CD4-positive, alpha-beta memory T cell (primary cell): Measurements from ENCODE around the gene LARP7. TPM values are rescaled to one million over a fixed set of nuclear protein-coding genes. Genes with fewer than 3 reads are reported as not detected.

Source experiments
- CTCF ChIA-PET: fragments of 350-600 bp; sonication (Branson Sonifier 250); formaldehyde crosslinking; loops from one replicate; lab custom pipeline; 2021; ENCODE audit warnings: inconsistent platforms; ENCODE audit not compliant: partially characterized antibody; lab: Charles Lee
- POLR2A ChIA-PET: fragments of 350-600 bp; sonication (Branson Sonifier 250); formaldehyde crosslinking; loops from one replicate; lab custom pipeline; 2021; ENCODE audit not compliant: partially characterized antibody; lab: Charles Lee
- DNase-seq, 5 donors: peaks; one replicate each; pipeline versions ENCODE4 v3.0.0 to v3.0.0-alpha.2; 2020 to 2022; ENCODE audit warnings: mixed read lengths in 1 of 5
- H3K27ac ChIP-seq: one replicate; pipeline ENCODE4 v1.7.0; 2013; ENCODE audit warnings: low read depth, low read length
- H3K27me3 ChIP-seq: 2 replicates; pipeline ENCODE4 v1.7.0; 2013; ENCODE audit warnings: mild to moderate bottlenecking, low read length, moderate library complexity; ENCODE audit not compliant: insufficient read depth
- H3K36me3 ChIP-seq: 2 replicates; pipeline ENCODE4 v1.7.0; 2013; ENCODE audit warnings: mild to moderate bottlenecking, low read length, moderate library complexity; ENCODE audit not compliant: insufficient read depth
- H3K4me1 ChIP-seq: 2 replicates; pipeline ENCODE4 v1.7.0; 2013; ENCODE audit warnings: mild to moderate bottlenecking, low read length, moderate library complexity; ENCODE audit not compliant: insufficient read depth
- H3K4me3 ChIP-seq, 2 donors: one replicate each; pipeline ENCODE4 v1.7.0; 2013; ENCODE audit warnings: low read length in 2 of 2, mild to moderate bottlenecking in 1 of 2
- H3K9me3 ChIP-seq, 2 donors: one replicate each; pipeline ENCODE4 v1.7.0; 2013; ENCODE audit warnings: low read length in 2 of 2, control low read depth in 1 of 2; ENCODE audit not compliant: control insufficient read depth in 1 of 2
- H3K27ac Mint-ChIP-seq, 7 donors: one replicate each; pipeline ENCODE4 v1.8.0; 2020 to 2021; ENCODE audit warnings: mixed read lengths in 7 of 7, mild to moderate bottlenecking in 6 of 7, inconsistent platforms in 3 of 7, moderate library complexity in 3 of 7
- H3K27me3 Mint-ChIP-seq, 2 donors: one replicate each; pipeline ENCODE4 v1.8.0; 2020 to 2021; ENCODE audit warnings: mixed read lengths in 2 of 2
- H3K36me3 Mint-ChIP-seq, 2 donors: one replicate each; pipeline ENCODE4 v1.8.0; 2020 to 2021; ENCODE audit warnings: mixed read lengths in 2 of 2, inconsistent platforms in 1 of 2, mild to moderate bottlenecking in 1 of 2
- H3K4me1 Mint-ChIP-seq, 4 donors: one replicate each; pipeline ENCODE4 v1.8.0; 2020 to 2021; ENCODE audit warnings: mixed read lengths in 4 of 4, mild to moderate bottlenecking in 1 of 4
- H3K4me3 Mint-ChIP-seq, 8 donors: one replicate each; pipeline ENCODE4 v1.8.0; 2020 to 2021; ENCODE audit warnings: mixed read lengths in 8 of 8, mild to moderate bottlenecking in 7 of 8, moderate library complexity in 6 of 8, inconsistent platforms in 3 of 8
- H3K9me3 Mint-ChIP-seq, 8 donors: one replicate each; pipeline ENCODE4 v1.8.0; 2020 to 2021; ENCODE audit warnings: mixed read lengths in 8 of 8, mild to moderate bottlenecking in 5 of 8, inconsistent platforms in 3 of 8, moderate library complexity in 1 of 8
- intact Hi-C: fragments of 100-400 bp; cut with micrococcal nuclease; formaldehyde crosslinking; loops from one replicate; pipeline ENCODE4 v1.15.1; 2023
- polyA plus RNA-seq, 2 donors: library from polyadenylated mRNA; unstranded; fragments of 300-500 nt; fragmentation: Illumina TruSeq; gene quantifications; one replicate each; pipeline ENCODE4 v1.2.3, GENCODE V29; 2021
- total RNA-seq, 2 experiments: library from RNA; stranded (reverse); gene quantifications; one replicate each; pipeline ENCODE4 v1.2.3, GENCODE V29; 2021

LARP7 gene
- total and polyA plus RNA-seq, 4 experiments from 2014 or later, result 22.0 to 47.9 (median 40.6) TPM

GRCh38 chr4:112673076-112673475 lies 36.1 kb downstream of the LARP7 start:
- Histone ChIP-seq H3K27ac (no peak overlapping the region), H3K27me3 (no peaks in the 10 kb centered on the region), H3K36me3 (no peaks in the 10 kb centered on the region), H3K4me3 (no peak overlapping the region), H3K4me1 (no peaks in the 10 kb centered on the region), H3K9me3 (no peaks in the 10 kb centered on the region)
- H3K4me3 Mint-ChIP-seq, result no peak overlapping the region
- intact Hi-C loops, result no loop called here
- ChIA-PET POLR2A (no interaction called here), CTCF (interaction anchor here (1.5 kb wide), 1 partner anchor 12 kb away, joined by 3 read pairs; no protein-coding TSS in a partner anchor)
- no peaks in the 10 kb centered on the region for H3K4me1 Mint-ChIP-seq
- no peaks in the 10 kb centered on the region for H3K27me3 Mint-ChIP-seq
- no peak for DNase-seq
- H3K27ac Mint-ChIP-seq, result no peak overlapping the region
- no peaks in the 10 kb centered on the region for H3K9me3 Mint-ChIP-seq
- H3K36me3 Mint-ChIP-seq, result no peaks in the 10 kb centered on the region

GRCh38 chr4:112673686-112674085 lies 36.7 kb downstream of the LARP7 start:
- Histone ChIP-seq H3K27ac (no peak overlapping the region), H3K36me3 (no peaks in the 10 kb centered on the region), H3K27me3 (no peaks in the 10 kb centered on the region), H3K4me3 (no peak overlapping the region), H3K4me1 (no peaks in the 10 kb centered on the region), H3K9me3 (no peaks in the 10 kb centered on the region)
- Mint-ChIP-seq H3K27me3 (no peaks in the 10 kb centered on the region), H3K4me1 (no peaks in the 10 kb centered on the region), H3K36me3 (no peaks in the 10 kb centered on the region), H3K4me3 (no peak overlapping the region), H3K27ac (no peak overlapping the region), H3K9me3 (no peaks in the 10 kb centered on the region)
- no peak for DNase-seq
- ChIA-PET POLR2A (no interaction called here), CTCF (interaction anchor here (1.5 kb wide), 1 partner anchor 11 kb away, joined by 3 read pairs; no protein-coding TSS in a partner anchor)
- intact Hi-C loops, result no loop called here

- ChIA-PET CTCF (no interaction called here), POLR2A (no interaction called here)
- Histone ChIP-seq H3K27me3 (no peaks in the 10 kb centered on the region), H3K27ac (no peak overlapping the region), H3K4me3 (no peak overlapping the region), H3K36me3 (no peaks in the 10 kb centered on the region), H3K9me3 (no peaks in the 10 kb centered on the region), H3K4me1 (no peaks in the 10 kb centered on the region)
- no peaks in the 10 kb centered on the region for H3K4me1 Mint-ChIP-seq
- no peaks in the 10 kb centered on the region for H3K36me3 Mint-ChIP-seq
- H3K9me3 Mint-ChIP-seq, result no peaks in the 10 kb centered on the region
- DNase-seq, result no peak
- H3K27me3 Mint-ChIP-seq, result no peaks in the 10 kb centered on the region
- intact Hi-C loops, result no loop called here
- H3K27ac Mint-ChIP-seq, result no peak overlapping the region
- H3K4me3 Mint-ChIP-seq, result no peak overlapping the region
These were observed 37.4 kb downstream of the LARP7 start for GRCh38 chr4:112674376-112674775.

- Mint-ChIP-seq H3K9me3 (no peaks in the 10 kb centered on the region), H3K4me1 (no peaks in the 10 kb centered on the region), H3K27me3 (peaks cover 0 to 5% of the 10 kb centered on the region in 2 donors), H3K36me3 (no peaks in the 10 kb centered on the region), H3K4me3 (no peak overlapping the region), H3K27ac (no peak overlapping the region)
- DNase-seq, result no peak
- no peak overlapping the region for H3K4me3 ChIP-seq
- no peaks in the 10 kb centered on the region for H3K36me3 ChIP-seq
- POLR2A ChIA-PET, result interaction anchor here (0.6 kb wide), 1 partner anchor 392 kb away, joined by 4 read pairs; the partner anchor contains the start of gene TIFA
- no peaks in the 10 kb centered on the region for H3K27me3 ChIP-seq
- no peaks in the 10 kb centered on the region for H3K9me3 ChIP-seq
- no peak overlapping the region for H3K27ac ChIP-seq
- intact Hi-C loops, result no loop called here
- CTCF ChIA-PET, result no interaction called here
- H3K4me1 ChIP-seq, result no peaks in the 10 kb centered on the region
These were observed 40.7 kb downstream of the LARP7 start for GRCh38 chr4:112677519-112678091.

- ChIA-PET CTCF (interaction anchor here (1.1 kb wide), 1 partner anchor 82 kb away, joined by 3 read pairs; no protein-coding TSS in a partner anchor), POLR2A (no interaction called here)
- H3K4me1 Mint-ChIP-seq, result no peaks in the 10 kb centered on the region
- Histone ChIP-seq H3K27ac (no peak overlapping the region), H3K9me3 (no peaks in the 10 kb centered on the region), H3K27me3 (no peaks in the 10 kb centered on the region), H3K36me3 (no peaks in the 10 kb centered on the region), H3K4me3 (no peak overlapping the region), H3K4me1 (no peaks in the 10 kb centered on the region)
- H3K4me3 Mint-ChIP-seq, result no peak overlapping the region
- H3K27me3 Mint-ChIP-seq, result peaks cover 0 to 6% of the 10 kb centered on the region in 2 donors
- intact Hi-C loops, result no loop called here
- no peak for DNase-seq
- H3K36me3 Mint-ChIP-seq, result no peaks in the 10 kb centered on the region
- H3K9me3 Mint-ChIP-seq, result no peaks in the 10 kb centered on the region
- H3K27ac Mint-ChIP-seq, result no peak overlapping the region
These were observed 44.1 kb downstream of the LARP7 start for GRCh38 chr4:112680996-112681395.

GRCh38 chr4:112693507-112693906 lies 56.6 kb downstream of the LARP7 start:
- Histone ChIP-seq H3K9me3 (no peaks in the 10 kb centered on the region), H3K27me3 (no peaks in the 10 kb centered on the region), H3K36me3 (no peaks in the 10 kb centered on the region), H3K4me3 (no peak overlapping the region), H3K27ac (no peak overlapping the region), H3K4me1 (no peaks in the 10 kb centered on the region)
- H3K27me3 Mint-ChIP-seq, result peaks cover 4 to 13% of the 10 kb centered on the region in 2 donors
- no peak overlapping the region for H3K4me3 Mint-ChIP-seq
- H3K27ac Mint-ChIP-seq, result no peak overlapping the region
- no peaks in the 10 kb centered on the region for H3K9me3 Mint-ChIP-seq
- DNase-seq, result no peak
- intact Hi-C loops, result no loop called here
- H3K4me1 Mint-ChIP-seq, result no peaks in the 10 kb centered on the region
- no peaks in the 10 kb centered on the region for H3K36me3 Mint-ChIP-seq
- POLR2A ChIA-PET, result no interaction called here
- CTCF ChIA-PET, result interaction anchor here (1.6 kb wide), 1 partner anchor 22 kb away, joined by 3 read pairs; no protein-coding TSS in a partner anchor

GRCh38 chr4:112700679-112701078 lies 63.7 kb downstream of the LARP7 start:
- Histone ChIP-seq H3K4me1 (peaks cover 8% of the 10 kb centered on the region), H3K9me3 (no peaks in the 10 kb centered on the region), H3K27me3 (no peaks in the 10 kb centered on the region), H3K4me3 (no peak overlapping the region), H3K36me3 (no peaks in the 10 kb centered on the region), H3K27ac (no peak overlapping the region)
- POLR2A ChIA-PET, result no interaction called here
- Mint-ChIP-seq H3K27me3 (peaks cover 24 to 30% of the 10 kb centered on the region in 2 donors), H3K9me3 (peaks cover 0 to 4% (median 0%) of the 10 kb centered on the region in 8 donors), H3K4me1 (peaks cover 8 to 12% (median 10%) of the 10 kb centered on the region in 4 donors), H3K36me3 (no peaks in the 10 kb centered on the region), H3K4me3 (no peak overlapping the region), H3K27ac (no peak overlapping the region)
- intact Hi-C loops, result no loop called here
- DNase-seq, result no peak
- CTCF ChIA-PET, result no interaction called here
